ENCODE data around the gene ZPBP.

The ZPBP gene

DNA sequence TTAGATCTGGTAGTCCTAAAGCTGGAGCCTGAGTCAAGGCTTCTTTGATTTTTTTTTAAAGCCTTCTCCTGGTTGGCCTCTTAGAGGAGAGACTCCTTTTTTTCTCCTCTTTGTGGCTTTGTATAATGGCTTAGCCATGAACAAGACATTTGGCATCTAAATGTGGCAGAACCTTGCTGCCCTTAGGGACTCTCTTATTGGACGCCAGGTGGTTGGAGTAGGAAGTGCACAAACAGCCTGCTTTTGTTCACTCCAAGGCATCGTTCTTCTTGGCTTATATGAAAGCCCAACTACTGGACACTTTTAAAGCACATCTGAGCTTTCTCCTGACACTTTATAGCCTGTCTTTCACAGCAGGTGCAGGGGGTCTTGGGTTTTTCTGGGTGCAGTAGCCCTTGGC, 25.0 kb downstream of the ZPBP start:
- TF ChIP-seq ZBTB7A (IDR thresholded peaks at IDR 0.05; ENCODE audit: low read depth) = no peak
- TF ChIP-seq TCF12 (IDR thresholded peaks at IDR 0.05; ENCODE audit: low read depth) = no peak
- no peak for TF ChIP-seq EGR1 (IDR thresholded peaks at IDR 0.05)

DNA sequence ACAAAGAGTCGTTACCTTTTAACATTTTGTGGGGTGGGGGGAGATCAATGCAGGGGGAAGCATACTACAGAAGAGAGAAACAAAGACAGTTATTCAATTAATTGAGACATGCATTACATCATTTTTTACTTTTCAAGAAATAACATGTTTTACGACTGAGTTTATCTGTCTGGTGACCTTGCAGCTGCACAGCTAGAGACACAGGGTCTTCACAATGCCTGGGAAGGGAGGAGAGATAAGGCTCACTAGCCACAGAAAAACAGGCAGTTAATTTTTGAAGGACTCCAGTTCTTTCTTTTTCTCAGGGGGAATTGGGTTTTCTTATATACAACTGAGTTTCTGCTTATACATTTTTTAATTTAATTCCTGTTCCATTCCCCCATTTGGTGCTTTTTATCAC, 30.1 kb downstream of the ZPBP start:
- TF ChIP-seq CREB1 (IDR thresholded peaks at IDR 0.05; ENCODE audit: low read depth) (no peak), EP300 (IDR thresholded peaks at IDR 0.05; ENCODE audit: borderline replicate concordance) (no peak), TEAD4 (IDR thresholded peaks at IDR 0.05) (no peak), TCF12 (IDR thresholded peaks at IDR 0.05; ENCODE audit: low read depth) (no peak), FOXM1 (IDR thresholded peaks at IDR 0.05; ENCODE audit: borderline replicate concordance, low read depth) (no peak), RAD21 (IDR thresholded peaks at IDR 0.05; ENCODE audit: low read depth) (no peak), YY1 (IDR thresholded peaks at IDR 0.05; ENCODE audit: low read depth) (no peak), TAF1 (IDR thresholded peaks at IDR 0.05; ENCODE audit: low read depth) (no peak), ZBTB7A (IDR thresholded peaks at IDR 0.05; ENCODE audit: low read depth) (no peak), NFIC (IDR thresholded peaks at IDR 0.05) (no peak), CEBPB (IDR thresholded peaks at IDR 0.05) (no peak)
- TF ChIP-seq, protein P1, sequence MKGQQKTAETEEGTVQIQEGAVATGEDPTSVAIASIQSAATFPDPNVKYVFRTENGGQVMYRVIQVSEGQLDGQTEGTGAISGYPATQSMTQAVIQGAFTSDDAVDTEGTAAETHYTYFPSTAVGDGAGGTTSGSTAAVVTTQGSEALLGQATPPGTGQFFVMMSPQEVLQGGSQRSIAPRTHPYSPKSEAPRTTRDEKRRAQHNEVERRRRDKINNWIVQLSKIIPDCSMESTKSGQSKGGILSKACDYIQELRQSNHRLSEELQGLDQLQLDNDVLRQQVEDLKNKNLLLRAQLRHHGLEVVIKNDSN (IDR thresholded peaks at IDR 0.05) = no peak
- TF ChIP-seq, protein P2, sequence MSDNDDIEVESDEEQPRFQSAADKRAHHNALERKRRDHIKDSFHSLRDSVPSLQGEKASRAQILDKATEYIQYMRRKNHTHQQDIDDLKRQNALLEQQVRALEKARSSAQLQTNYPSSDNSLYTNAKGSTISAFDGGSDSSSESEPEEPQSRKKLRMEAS (IDR thresholded peaks at IDR 0.05) = no peak
- TF ChIP-seq, protein P3, sequence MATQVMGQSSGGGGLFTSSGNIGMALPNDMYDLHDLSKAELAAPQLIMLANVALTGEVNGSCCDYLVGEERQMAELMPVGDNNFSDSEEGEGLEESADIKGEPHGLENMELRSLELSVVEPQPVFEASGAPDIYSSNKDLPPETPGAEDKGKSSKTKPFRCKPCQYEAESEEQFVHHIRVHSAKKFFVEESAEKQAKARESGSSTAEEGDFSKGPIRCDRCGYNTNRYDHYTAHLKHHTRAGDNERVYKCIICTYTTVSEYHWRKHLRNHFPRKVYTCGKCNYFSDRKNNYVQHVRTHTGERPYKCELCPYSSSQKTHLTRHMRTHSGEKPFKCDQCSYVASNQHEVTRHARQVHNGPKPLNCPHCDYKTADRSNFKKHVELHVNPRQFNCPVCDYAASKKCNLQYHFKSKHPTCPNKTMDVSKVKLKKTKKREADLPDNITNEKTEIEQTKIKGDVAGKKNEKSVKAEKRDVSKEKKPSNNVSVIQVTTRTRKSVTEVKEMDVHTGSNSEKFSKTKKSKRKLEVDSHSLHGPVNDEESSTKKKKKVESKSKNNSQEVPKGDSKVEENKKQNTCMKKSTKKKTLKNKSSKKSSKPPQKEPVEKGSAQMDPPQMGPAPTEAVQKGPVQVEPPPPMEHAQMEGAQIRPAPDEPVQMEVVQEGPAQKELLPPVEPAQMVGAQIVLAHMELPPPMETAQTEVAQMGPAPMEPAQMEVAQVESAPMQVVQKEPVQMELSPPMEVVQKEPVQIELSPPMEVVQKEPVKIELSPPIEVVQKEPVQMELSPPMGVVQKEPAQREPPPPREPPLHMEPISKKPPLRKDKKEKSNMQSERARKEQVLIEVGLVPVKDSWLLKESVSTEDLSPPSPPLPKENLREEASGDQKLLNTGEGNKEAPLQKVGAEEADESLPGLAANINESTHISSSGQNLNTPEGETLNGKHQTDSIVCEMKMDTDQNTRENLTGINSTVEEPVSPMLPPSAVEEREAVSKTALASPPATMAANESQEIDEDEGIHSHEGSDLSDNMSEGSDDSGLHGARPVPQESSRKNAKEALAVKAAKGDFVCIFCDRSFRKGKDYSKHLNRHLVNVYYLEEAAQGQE (IDR thresholded peaks at IDR 0.05; ENCODE audit: low read depth) = no peak

DNA sequence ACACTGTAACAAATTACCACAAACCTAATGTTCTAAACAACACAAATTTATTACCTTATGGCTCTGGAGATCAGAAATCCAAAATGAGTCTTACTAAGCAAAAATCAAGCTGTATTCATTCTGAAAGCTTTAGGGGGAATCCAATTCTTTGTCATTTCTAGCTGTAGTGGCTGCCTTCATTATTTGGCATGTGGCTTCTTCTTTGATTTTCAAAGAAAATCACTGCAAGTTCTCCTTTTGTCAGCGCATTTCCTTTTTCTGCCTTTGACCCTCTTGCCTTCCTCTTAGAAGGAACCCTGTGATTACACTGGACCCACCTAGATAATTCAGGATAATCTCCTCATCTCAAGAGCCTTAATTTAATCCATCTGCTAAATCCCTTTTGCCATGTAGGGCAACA, 36.9 kb downstream of the ZPBP start:
- TF ChIP-seq EGR1 (IDR thresholded peaks at IDR 0.05) (no peak), TAF1 (IDR thresholded peaks at IDR 0.05; ENCODE audit: low read depth) (no peak), YY1 (IDR thresholded peaks at IDR 0.05; ENCODE audit: low read depth) (no peak), TEAD4 (IDR thresholded peaks at IDR 0.05) (no peak), EP300 (IDR thresholded peaks at IDR 0.05; ENCODE audit: borderline replicate concordance) (no peak), NFIC (IDR thresholded peaks at IDR 0.05) (no peak), CREB1 (IDR thresholded peaks at IDR 0.05; ENCODE audit: low read depth) (no peak), FOXM1 (IDR thresholded peaks at IDR 0.05; ENCODE audit: borderline replicate concordance, low read depth) (no peak), ZBTB7A (IDR thresholded peaks at IDR 0.05; ENCODE audit: low read depth) (no peak), TCF12 (IDR thresholded peaks at IDR 0.05; ENCODE audit: low read depth) (no peak), CEBPB (IDR thresholded peaks at IDR 0.05) (no peak), RAD21 (IDR thresholded peaks at IDR 0.05; ENCODE audit: low read depth) (no peak)
- TF ChIP-seq, protein P2 (IDR thresholded peaks at IDR 0.05) = no peak
- TF ChIP-seq, protein P1 (IDR thresholded peaks at IDR 0.05) = no peak
- TF ChIP-seq, protein P3 (IDR thresholded peaks at IDR 0.05; ENCODE audit: low read depth) = no peak

DNA sequence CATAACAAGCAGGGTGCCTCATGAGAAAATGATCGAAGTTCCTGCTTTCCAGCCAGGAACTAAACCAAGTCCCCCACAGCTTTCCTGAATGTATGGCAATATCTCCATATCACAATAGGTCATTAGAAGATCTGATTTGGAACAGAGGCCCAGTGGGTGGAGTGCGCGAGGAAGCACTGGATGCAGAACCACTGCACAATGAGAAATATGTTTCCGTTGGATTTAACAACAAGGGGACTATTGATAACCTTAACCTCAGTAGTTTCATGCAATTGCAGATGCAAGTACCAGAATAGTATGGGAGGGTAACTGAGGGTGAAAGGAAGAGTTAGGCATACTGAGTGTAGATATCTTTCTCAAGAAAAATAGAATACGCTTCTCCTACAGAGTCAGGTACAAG, 45.3 kb downstream of the ZPBP start:
- TF ChIP-seq, protein P3 (IDR thresholded peaks at IDR 0.05; ENCODE audit: low read depth) = no peak

DNA sequence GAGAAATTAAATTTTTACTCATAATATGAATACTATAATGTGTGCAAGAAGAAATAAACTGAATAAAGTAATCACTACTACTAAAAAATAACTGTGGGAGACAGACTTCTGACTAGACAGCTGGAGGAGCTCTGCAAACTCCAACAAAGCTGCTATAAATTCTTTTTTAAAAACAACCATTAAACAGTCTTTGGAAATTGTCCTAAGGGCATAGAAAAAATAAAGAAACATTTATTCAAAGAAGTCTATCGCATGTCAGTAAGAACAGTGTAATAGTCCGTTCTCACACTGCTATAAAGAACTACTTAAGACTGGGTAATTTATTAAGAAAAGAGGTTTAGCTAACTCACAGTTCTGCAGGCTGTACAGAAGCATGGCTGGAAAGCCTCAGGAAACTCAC, 56.0 kb downstream of the ZPBP start:
- TF ChIP-seq CREB1 (IDR thresholded peaks at IDR 0.05; ENCODE audit: low read depth) = no peak
- no peak for TF ChIP-seq TAF1 (IDR thresholded peaks at IDR 0.05; ENCODE audit: low read depth)

Data from Ishikawa (cell line).